ENCODE measurements around the gene FASTKD2.
A peak's percentile ranks its signal among the peaks of the same experiment; 100 is the strongest.
"Not testable (repeated sequence)": the region's sequence is repeated elsewhere in the genome, so short reads cannot be mapped to it uniquely, and the experiment has no call there.

The FASTKD2 gene

GRCh38 chr2:206790311-206790935 lies 25.0 kb downstream of the FASTKD2 start:
- DNase-seq (no peak), ATAC-seq (no peak)

- no peak for ATAC-seq
- no peak for DNase-seq
Observed at GRCh38 chr2:206792645-206793044, 27.2 kb downstream of the FASTKD2 start.

GRCh38 chr2:206797376-206797775 lies 32.0 kb downstream of the FASTKD2 start:
- ATAC-seq = peak; percentile 29

GRCh38 chr2:206798000-206798399 lies 32.6 kb downstream of the FASTKD2 start:
- DNase-seq = no peak

More at GRCh38 chr2:206797376-206797775, 32.0 kb downstream of the FASTKD2 start:
- no peak for DNase-seq

GRCh38 chr2:206799083-206799482 lies 33.7 kb downstream of the FASTKD2 start:
- ATAC-seq (peak; percentile 87), DNase-seq (no peak)

More at GRCh38 chr2:206798000-206798399, 32.6 kb downstream of the FASTKD2 start:
- ATAC-seq = peak; percentile 47

- peak; percentile 42 for DNase-seq
- ATAC-seq = no peak
Observed at GRCh38 chr2:206800506-206801417, 35.4 kb downstream of the FASTKD2 start.

- no peak for ATAC-seq
- DNase-seq = no peak
Observed at GRCh38 chr2:206801418-206802189, 36.2 kb downstream of the FASTKD2 start.

GRCh38 chr2:206802654-206803514 lies 37.5 kb downstream of the FASTKD2 start:
- ATAC-seq = no peak
- no peak for DNase-seq

- ATAC-seq (no peak), DNase-seq (no peak)
Observed at GRCh38 chr2:206804326-206804725, 38.9 kb downstream of the FASTKD2 start.

- ATAC-seq = no peak
- no peak for DNase-seq
Observed at GRCh38 chr2:206805887-206806607, 40.6 kb downstream of the FASTKD2 start.

- ATAC-seq, DNase-seq: not testable (repeated sequence)
Observed at GRCh38 chr2:206807624-206808023, 42.2 kb downstream of the FASTKD2 start.

- ATAC-seq, DNase-seq: not testable (repeated sequence)
Observed at GRCh38 chr2:206812471-206812870, 47.1 kb downstream of the FASTKD2 start.

GRCh38 chr2:206814498-206814897 lies 49.1 kb downstream of the FASTKD2 start:
- ATAC-seq = no peak
- no peak for DNase-seq

GRCh38 chr2:206820807-206821206 lies 55.4 kb downstream of the FASTKD2 start:
- no peak for ATAC-seq
- no peak for DNase-seq

GRCh38 chr2:206823178-206823577 lies 57.8 kb downstream of the FASTKD2 start:
- DNase-seq = no peak
- no peak for ATAC-seq

- ATAC-seq = no peak
- no peak for DNase-seq
Observed at GRCh38 chr2:206824087-206824618, 58.7 kb downstream of the FASTKD2 start.

- no peak for DNase-seq
- no peak for ATAC-seq
Observed at GRCh38 chr2:206824993-206825392, 59.6 kb downstream of the FASTKD2 start.

- ATAC-seq = no peak
- no peak for DNase-seq
Observed at GRCh38 chr2:206831442-206831995, 66.1 kb downstream of the FASTKD2 start.

- no peak for ATAC-seq
- no peak for DNase-seq
Observed at GRCh38 chr2:206832873-206833272, 67.5 kb downstream of the FASTKD2 start.

- DNase-seq = no peak
- no peak for ATAC-seq
Observed at GRCh38 chr2:206833291-206833690, 67.9 kb downstream of the FASTKD2 start.

Measured in stimulated activated naive CD8-positive, alpha-beta T cell treated with anti-CD3 and anti-CD28 coated beads, Interleukin-15, Interleukin-2, amounts not matched to agents 100 U/mL and 50 U/mL, for 24 hours (primary cell).